NCI-H748 treated with DMSO at 0.1 percent for 48 hours (cell line): ENCODE data around the gene PIEZO1.
"Not testable (repeated sequence)": the region's sequence is repeated elsewhere in the genome, so short reads cannot be mapped to it uniquely, and the experiment has no call there.

Experiments
- DNase-seq: peaks from one replicate; lab custom pipeline; 2025; lab: John Stamatoyannopoulos, UW

PIEZO1 gene

GRCh38 chr16:88781140-88782077, 3.6 kb downstream of the PIEZO1 start:
- no peak for DNase-seq

GRCh38 chr16:88780142-88781062, 4.6 kb downstream of the PIEZO1 start:
- DNase-seq, result no peak

GRCh38 chr16:88779406-88780141, 5.4 kb downstream of the PIEZO1 start:
- no peak for DNase-seq

- DNase-seq, result no peak
Measured at GRCh38 chr16:88778541-88779065, 6.4 kb downstream of the PIEZO1 start.

- DNase-seq, result no peak
Measured at GRCh38 chr16:88778271-88778525, 6.8 kb downstream of the PIEZO1 start.

GRCh38 chr16:88777471-88778270, 7.3 kb downstream of the PIEZO1 start:
- DNase-seq, result no peak

GRCh38 chr16:88775825-88776224, 9.2 kb downstream of the PIEZO1 start:
- no peak for DNase-seq

GRCh38 chr16:88774544-88775393, 10.3 kb downstream of the PIEZO1 start:
- no peak for DNase-seq

GRCh38 chr16:88773812-88774291, 11.2 kb downstream of the PIEZO1 start:
- DNase-seq, result no peak

- DNase-seq, result no peak
Measured at GRCh38 chr16:88772871-88773811, 11.9 kb downstream of the PIEZO1 start.

- not testable (repeated sequence) for DNase-seq
Measured at GRCh38 chr16:88771781-88772180, 13.2 kb downstream of the PIEZO1 start.

GRCh38 chr16:88771294-88771772, 13.7 kb downstream of the PIEZO1 start:
- no peak for DNase-seq

- no peak for DNase-seq
Measured at GRCh38 chr16:88770461-88771293, 14.3 kb downstream of the PIEZO1 start.

GRCh38 chr16:88769617-88770460, 15.2 kb downstream of the PIEZO1 start:
- DNase-seq, result no peak

GRCh38 chr16:88768071-88768783, 16.8 kb downstream of the PIEZO1 start:
- DNase-seq, result no peak

- DNase-seq, result no peak
Measured at GRCh38 chr16:88767546-88768070, 17.4 kb downstream of the PIEZO1 start.
